Sigmoid colon (tissue), 4 donors: ENCODE results near the gene GPD2.

Experiments
- CTCF ChIP-seq, 4 experiments: fragments of 450-650 bp in 3 of 4; fragments of 200-600 bp in 1 of 4; IDR thresholded peaks; one replicate each; pipeline ENCODE4 v1.5.1; 2016 to 2019; ENCODE audit warnings: antibody characterized with exemption in 4 of 4, mild to moderate bottlenecking in 3 of 4, moderate library complexity in 2 of 4
- EP300 ChIP-seq, 4 donors: sonication (generic); formaldehyde crosslinking; IDR thresholded peaks; one replicate each; pipeline ENCODE4 v1.6.1; 2017; ENCODE audit warnings: antibody characterized with exemption in 4 of 4
- POLR2A ChIP-seq, 2 donors: fragments of 450-650 bp; IDR thresholded peaks; one replicate each; pipeline ENCODE4 v1.6.1; 2016; ENCODE audit warnings: antibody characterized with exemption in 2 of 2, mild to moderate bottlenecking in 2 of 2, moderate library complexity in 2 of 2
- POLR2AphosphoS5 ChIP-seq, 4 donors: sonication (generic); formaldehyde crosslinking; IDR thresholded peaks; one replicate each; pipeline ENCODE4 v1.6.1; 2017; ENCODE audit warnings: antibody characterized with exemption in 4 of 4

- no peak for TF ChIP-seq CTCF (IDR thresholded peaks at IDR 0.05)
- no peak for TF ChIP-seq POLR2A (IDR thresholded peaks at IDR 0.05)
- no peak for TF ChIP-seq EP300 (IDR thresholded peaks at IDR 0.05)
- TF ChIP-seq POLR2AphosphoS5 (IDR thresholded peaks at IDR 0.05) = no peak
Measured at GRCh38 chr2:156430236-156430979, 5.8 kb upstream of the GPD2 start.
